ENCODE data around the gene PAXX. TPM values are rescaled to one million over a fixed set of nuclear protein-coding genes. Genes with fewer than 3 reads are reported as not detected.

PAXX gene
- total RNA-seq, 4 donors from 2014 or later: 65.7 to 142 (median 68.9) TPM

- Histone ChIP-seq H3K27ac (no peak overlapping the region), H3K27me3 (peaks cover 0 to 37% of the 10 kb centered on the region in 2 donors), H3K4me1 (peaks cover 0 to 46% (median 9%) of the 10 kb centered on the region in 4 donors), H3K4me3 (no peak overlapping the region), H3K36me3 (peaks cover 0 to 5% (median 0%) of the 10 kb centered on the region in 3 donors), H3K9me3 (no peaks in the 10 kb centered on the region)
- no peak for DNase-seq (ENCODE audit: low spot score in 2 of 2)
- TF ChIP-seq CTCF (IDR thresholded peaks at IDR 0.05) (no peak), POLR2A (IDR thresholded peaks at IDR 0.05) (no peak), EP300 (IDR thresholded peaks at IDR 0.05) (no peak)
- WGBS, 2 donors: 88 to 96% methylated on average over 4 to 7 of the region's 9 CpGs
These were observed 9.1 kb upstream of the PAXX start for GRCh38 chr9:136983167-136983566.

- peaks cover 0 to 37% of the 10 kb centered on the region in 2 donors for H3K27me3 ChIP-seq
- no peak for TF ChIP-seq POLR2A (IDR thresholded peaks at IDR 0.05)
- peak in 1 of 2 donors; percentile 33 for TF ChIP-seq EP300 (IDR thresholded peaks at IDR 0.05)
- TF ChIP-seq CTCF (IDR thresholded peaks at IDR 0.05): no peak
These were observed 8.4 kb upstream of the PAXX start for GRCh38 chr9:136983656-136984314.

GRCh38 chr9:136984464-136985026, 7.7 kb upstream of the PAXX start:
- TF ChIP-seq CTCF (IDR thresholded peaks at IDR 0.05): no peak
- peak in 1 of 2 donors; percentile 15 for TF ChIP-seq POLR2A (IDR thresholded peaks at IDR 0.05)
- no peak for TF ChIP-seq EP300 (IDR thresholded peaks at IDR 0.05)
- Histone ChIP-seq H3K36me3 (peaks cover 0 to 5% (median 0%) of the 10 kb centered on the region in 3 donors), H3K27ac (no peak overlapping the region), H3K27me3 (peaks cover 0 to 37% of the 10 kb centered on the region in 2 donors), H3K4me3 (no peak overlapping the region), H3K9me3 (no peaks in the 10 kb centered on the region), H3K4me1 (peaks cover 0 to 37% (median 9%) of the 10 kb centered on the region in 4 donors)
- 56 to 66% methylated on average over 18 to 27 of the region's 29 CpGs for WGBS, 2 donors
- DNase-seq (ENCODE audit: low spot score in 2 of 2): no peak

More at GRCh38 chr9:136983656-136984314, 8.4 kb upstream of the PAXX start:
- no peak for DNase-seq (ENCODE audit: low spot score in 2 of 2)
- peaks cover 0 to 5% (median 0%) of the 10 kb centered on the region in 3 donors for H3K36me3 ChIP-seq
- no peak overlapping the region for H3K27ac ChIP-seq
- no peak overlapping the region for H3K4me3 ChIP-seq
- no peaks in the 10 kb centered on the region for H3K9me3 ChIP-seq
- WGBS, 2 donors: 74 to 84% methylated on average over 9 to 11 of the region's 11 CpGs
- peaks cover 0 to 42% (median 9%) of the 10 kb centered on the region in 4 donors for H3K4me1 ChIP-seq

GRCh38 chr9:136985027-136985602, 7.1 kb upstream of the PAXX start:
- peaks cover 0 to 37% of the 10 kb centered on the region in 2 donors for H3K27me3 ChIP-seq
- H3K9me3 ChIP-seq: no peaks in the 10 kb centered on the region
- H3K36me3 ChIP-seq: peaks cover 0 to 5% (median 0%) of the 10 kb centered on the region in 3 donors
- no peak overlapping the region for H3K27ac ChIP-seq
- peaks cover 0 to 32% (median 9%) of the 10 kb centered on the region in 4 donors for H3K4me1 ChIP-seq
- 31 to 33% methylated on average over 6 to 31 of the region's 48 CpGs for WGBS, 2 donors
- no peak for TF ChIP-seq EP300 (IDR thresholded peaks at IDR 0.05)
- no peak for TF ChIP-seq POLR2A (IDR thresholded peaks at IDR 0.05)
- TF ChIP-seq CTCF (IDR thresholded peaks at IDR 0.05): no peak
- H3K4me3 ChIP-seq: peak overlapping the region in 1 of 4 donors; percentile 5
- no peak for DNase-seq (ENCODE audit: low spot score in 2 of 2)

GRCh38 chr9:136985853-136986252, 6.4 kb upstream of the PAXX start:
- no peak for DNase-seq (ENCODE audit: low spot score in 2 of 2)
- Histone ChIP-seq H3K36me3 (no peaks in the 10 kb centered on the region), H3K27me3 (peaks cover 0 to 37% of the 10 kb centered on the region in 2 donors), H3K4me1 (peaks cover 0 to 28% (median 9%) of the 10 kb centered on the region in 4 donors), H3K9me3 (no peaks in the 10 kb centered on the region), H3K27ac (no peak overlapping the region), H3K4me3 (no peak overlapping the region)
- WGBS, 2 donors: 36% methylated on average over 27 of the region's 33 CpGs; no CpG with 5 or more reads in 1 of the 2 donors
- TF ChIP-seq POLR2A (IDR thresholded peaks at IDR 0.05) (no peak), CTCF (IDR thresholded peaks at IDR 0.05) (no peak), EP300 (IDR thresholded peaks at IDR 0.05) (no peak)

Data from tibial nerve (tissue), 4 donors.